Measurements from ENCODE around the gene MDGA2.
A peak's percentile ranks its signal among the peaks of the same experiment; 100 is the strongest.

GRCh38 chr14:47278233-47278842, 397.1 kb downstream of the MDGA2 start:
- peak in 1 of 4 experiments; percentile 15 for TF ChIP-seq CTCF (IDR thresholded peaks at IDR 0.05)
- no peak for TF ChIP-seq POLR2A (IDR thresholded peaks at IDR 0.05)

Data from uterus (tissue), 2 donors.